GM19351 (cell line): ENCODE results near the gene XRCC6.
"Not testable (repeated sequence)": the region's sequence is repeated elsewhere in the genome, so short reads cannot be mapped to it uniquely, and the experiment has no call there.

Experiments used
- ATAC-seq: cut with Tn5 transposase; IDR thresholded peaks from one replicate; pipeline ENCODE4 v1.9.1; 2021; ENCODE audit warnings: mild to moderate bottlenecking, moderate library complexity; ENCODE audit not compliant: unreplicated experiment

Gene XRCC6

DNA sequence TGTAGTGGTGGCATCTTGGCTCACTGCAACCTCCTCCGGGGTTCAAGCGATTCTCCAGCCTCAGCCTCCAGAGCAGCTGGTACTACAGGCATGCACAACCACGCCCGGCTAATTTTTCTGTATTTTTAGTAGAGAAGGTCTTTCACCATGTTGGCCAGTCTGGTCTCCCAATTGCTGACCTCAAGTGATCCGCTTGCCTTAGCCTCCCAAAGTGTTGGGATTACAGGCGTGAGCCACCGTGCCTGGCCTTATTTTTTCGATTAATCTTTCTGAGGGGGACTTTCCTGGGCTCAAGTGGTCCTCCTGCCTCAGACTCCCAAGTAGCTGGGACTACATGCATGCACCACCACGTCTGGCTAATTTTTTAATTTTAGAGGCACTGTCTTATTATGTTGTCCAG, 62.0 kb downstream of the XRCC6 start:
- ATAC-seq: no peak

DNA sequence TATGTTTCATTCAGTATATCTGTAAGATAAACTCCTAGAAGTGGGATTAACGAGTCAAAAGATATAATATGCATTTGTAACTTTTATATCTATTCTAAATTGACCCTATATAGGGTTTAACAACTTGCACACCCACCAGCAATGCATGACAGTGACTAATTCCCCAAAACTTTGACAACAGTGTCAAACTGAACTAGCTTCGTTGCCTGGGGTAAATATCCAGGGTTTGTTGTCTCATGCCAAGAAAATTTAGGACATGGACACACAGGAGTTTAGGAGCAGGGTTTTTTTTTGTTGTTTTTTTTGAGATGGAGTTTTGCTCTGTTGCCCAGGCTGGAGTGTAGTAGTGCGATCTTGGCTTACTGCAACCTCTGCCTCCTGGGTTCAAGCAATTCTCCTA, 62.5 kb downstream of the XRCC6 start:
- ATAC-seq: no peak

DNA sequence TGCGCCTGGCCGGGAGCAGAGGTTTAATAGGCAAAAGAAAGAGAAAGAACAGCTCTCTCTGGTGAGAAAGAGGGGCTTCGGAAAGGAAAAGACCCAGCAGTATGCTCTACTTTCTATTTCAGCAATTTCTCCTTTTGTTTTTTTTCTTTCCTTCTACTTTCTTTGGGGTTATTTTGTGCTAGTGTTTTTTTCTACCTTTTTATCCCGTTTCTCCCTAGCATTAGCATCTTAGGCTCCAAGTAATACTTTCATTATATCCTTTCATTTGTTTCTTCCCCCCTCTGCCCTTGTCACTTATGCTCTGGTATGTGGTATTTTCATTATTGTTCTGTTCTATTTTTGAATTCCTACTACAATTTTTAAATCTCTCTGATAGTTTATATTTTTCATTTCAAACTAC, 63.1 kb downstream of the XRCC6 start:
- ATAC-seq: no peak

DNA sequence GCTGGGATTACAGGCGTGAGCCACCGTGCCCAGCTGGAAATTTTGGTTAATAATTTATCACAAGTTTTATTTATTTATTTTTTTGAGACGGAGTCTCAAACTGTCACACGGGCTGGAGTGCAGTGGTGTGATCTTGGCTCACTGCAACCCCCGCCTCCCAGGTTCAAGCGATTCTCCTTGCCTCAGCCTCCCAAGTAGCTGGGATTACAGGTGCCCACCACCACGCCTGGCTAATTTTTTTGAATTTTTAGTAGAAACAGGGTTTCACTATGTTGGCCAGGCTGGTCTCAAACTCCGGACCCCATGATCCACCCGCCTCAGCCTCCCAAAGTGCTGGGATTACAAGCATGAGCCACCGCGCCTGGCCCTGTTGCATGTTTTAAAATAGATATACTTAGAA, 65.8 kb downstream of the XRCC6 start:
- not testable (repeated sequence) for ATAC-seq

DNA sequence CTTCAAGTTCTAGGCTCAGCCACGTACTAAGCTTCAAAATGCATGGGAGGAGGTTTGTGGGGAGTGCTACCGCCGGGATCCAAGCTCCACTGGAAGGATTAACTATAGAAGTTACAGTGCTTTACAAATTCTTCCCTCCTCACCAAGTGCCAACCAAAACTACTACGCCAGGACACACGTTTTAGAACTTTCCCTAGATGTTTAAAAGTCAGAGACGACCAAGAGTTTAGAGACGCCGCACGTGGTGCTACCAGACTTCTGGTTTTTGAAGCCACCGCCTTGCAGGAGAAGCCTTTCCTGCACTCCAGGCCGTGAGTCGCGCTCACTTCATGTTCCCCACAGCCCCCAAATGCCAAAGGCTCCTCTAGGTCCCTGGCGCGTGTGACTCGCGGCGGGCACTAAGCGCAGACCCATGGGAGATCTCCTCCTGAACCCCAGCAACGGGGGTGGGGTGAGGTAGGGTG, 66.8 kb downstream of the XRCC6 start:
- ATAC-seq: no peak

DNA sequence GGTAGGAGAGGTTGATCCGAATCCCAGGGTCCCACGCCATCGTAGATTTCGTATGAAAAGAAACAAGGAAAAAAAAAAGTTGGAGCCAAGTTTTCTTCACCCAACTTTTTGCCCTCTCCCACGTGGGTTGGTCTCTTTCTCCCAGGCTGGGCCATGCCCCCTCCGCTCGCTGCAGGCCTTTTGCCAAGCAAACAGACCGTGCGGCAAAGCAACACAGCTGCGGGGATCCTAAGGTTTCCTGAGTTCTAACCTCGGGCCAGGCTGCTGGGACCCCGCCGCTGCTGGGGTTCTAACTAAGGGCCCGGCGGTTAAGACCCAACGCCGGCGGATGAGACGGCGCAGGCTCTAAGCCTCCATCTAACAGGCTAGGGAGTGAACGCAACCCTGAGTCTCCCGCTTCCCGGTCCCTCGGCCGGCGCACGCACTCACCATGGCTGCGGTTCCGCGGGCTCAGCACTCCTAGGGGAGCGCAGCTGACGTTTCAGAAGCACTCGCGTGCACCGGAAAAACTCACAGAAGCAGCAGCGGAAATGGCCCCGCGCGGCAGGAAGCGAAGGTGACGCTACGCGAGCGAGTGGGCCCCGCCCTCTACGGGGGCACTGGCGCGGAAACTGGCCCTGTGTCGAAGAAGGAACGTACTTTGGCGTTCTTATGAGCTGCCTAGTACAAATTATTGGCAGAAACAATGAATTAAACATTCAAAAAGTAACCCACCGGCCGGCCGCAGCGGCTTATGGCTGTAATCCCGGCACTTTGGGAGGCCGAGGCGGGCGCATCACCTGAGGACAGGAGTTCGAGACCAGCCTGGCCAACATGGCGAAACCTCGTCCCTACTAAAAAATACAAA, 67.5 kb downstream of the XRCC6 start, which contains the start of gene SNU13:
Gene SNU13 (minus strand): TSS at position 503 of the 847 bp plus-strand sequence. CDS start 71 bp downstream, at position 432.
- ATAC-seq: peak; percentile 77

DNA sequence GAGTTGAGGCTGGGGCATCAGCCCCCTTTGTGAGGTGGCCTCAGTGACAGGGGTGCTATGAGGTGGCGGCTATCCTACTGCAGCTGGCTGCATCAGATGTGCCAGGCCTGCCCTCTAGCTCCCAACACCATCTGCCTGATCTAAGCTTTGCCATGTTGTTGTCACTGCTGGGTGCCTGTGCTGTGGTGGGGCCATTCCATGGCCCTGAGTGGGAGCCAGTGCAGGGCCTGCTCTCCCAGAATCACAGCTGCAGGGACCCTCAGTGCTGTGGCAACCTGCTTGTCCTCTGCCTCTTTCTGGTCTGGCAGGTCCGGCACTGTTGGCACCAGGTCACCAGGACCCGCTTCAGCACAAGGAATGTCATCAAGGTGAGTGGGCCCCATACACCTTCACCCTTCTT, 69.4 kb downstream of the XRCC6 start:
- ATAC-seq: no peak

DNA sequence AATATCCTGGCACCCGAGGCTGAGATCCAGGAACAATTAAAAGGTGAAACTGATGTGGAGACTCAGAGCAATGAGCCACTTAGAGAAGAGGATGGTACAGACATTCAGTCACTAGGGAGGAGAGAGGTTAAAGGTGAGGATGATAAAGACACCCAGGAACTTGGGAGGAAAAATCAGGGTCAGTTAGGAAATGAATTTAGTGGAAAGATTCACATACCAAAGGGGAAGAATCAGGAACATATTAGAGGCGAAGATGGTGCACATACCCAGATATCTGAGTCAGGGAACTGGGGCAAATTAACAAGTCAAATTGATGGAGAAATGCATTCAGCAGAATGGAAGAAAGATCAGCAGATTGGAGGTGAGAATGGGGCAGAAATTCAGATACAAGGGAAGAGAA, 74.1 kb downstream of the XRCC6 start:
- no peak for ATAC-seq

DNA sequence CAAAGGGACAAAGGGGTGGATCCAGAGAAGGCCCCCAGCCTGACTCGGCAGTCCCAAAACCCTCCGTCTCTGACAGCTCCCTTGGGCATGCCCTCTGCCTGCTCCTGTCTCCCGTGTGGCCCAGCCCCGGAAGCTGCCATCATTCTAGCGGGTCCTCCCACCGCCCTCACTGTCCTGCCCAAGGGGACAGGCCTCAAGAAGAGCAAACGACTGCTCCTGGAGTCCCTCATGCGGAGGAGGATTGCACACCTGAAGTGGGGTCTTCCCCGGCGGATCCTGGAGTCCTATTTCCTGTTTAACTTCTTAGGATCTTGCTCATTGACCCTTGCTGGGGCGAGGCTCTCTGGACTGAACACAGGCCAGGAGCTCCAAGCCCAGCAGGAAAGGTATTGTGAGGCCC, 75.6 kb downstream of the XRCC6 start:
- no peak for ATAC-seq

DNA sequence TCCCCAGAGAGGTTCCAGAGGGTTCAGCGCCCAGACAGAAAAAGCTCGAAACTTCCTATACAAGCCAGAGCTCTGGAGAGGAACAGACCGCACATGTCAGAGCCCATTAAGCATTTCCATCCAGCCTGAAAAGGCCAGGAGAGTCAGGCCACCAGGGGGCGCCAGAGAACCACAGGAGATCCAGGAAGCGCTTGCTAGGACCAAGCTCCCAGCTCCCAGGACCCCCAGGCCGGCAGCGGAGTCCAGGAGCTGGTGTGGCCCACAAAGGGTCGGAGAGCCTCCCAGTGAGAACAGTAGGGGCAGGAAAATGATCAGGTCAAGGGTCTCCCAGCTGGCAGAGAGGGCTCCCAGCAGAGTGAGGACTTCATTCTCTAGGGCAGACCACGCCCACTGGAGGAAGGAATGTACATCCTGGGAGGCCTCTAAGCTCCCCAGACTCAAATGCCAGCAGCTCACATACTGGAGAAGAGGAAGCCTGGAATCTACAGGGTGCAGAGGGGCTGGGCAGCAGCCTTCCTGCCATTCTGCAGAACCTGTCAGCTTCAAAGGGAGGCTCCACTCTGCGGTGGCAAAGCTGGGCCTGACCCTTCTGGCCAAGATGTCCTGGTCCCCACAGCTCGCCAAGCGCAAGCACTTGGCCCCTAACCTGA, 76.2 kb downstream of the XRCC6 start:
- no peak for ATAC-seq

DNA sequence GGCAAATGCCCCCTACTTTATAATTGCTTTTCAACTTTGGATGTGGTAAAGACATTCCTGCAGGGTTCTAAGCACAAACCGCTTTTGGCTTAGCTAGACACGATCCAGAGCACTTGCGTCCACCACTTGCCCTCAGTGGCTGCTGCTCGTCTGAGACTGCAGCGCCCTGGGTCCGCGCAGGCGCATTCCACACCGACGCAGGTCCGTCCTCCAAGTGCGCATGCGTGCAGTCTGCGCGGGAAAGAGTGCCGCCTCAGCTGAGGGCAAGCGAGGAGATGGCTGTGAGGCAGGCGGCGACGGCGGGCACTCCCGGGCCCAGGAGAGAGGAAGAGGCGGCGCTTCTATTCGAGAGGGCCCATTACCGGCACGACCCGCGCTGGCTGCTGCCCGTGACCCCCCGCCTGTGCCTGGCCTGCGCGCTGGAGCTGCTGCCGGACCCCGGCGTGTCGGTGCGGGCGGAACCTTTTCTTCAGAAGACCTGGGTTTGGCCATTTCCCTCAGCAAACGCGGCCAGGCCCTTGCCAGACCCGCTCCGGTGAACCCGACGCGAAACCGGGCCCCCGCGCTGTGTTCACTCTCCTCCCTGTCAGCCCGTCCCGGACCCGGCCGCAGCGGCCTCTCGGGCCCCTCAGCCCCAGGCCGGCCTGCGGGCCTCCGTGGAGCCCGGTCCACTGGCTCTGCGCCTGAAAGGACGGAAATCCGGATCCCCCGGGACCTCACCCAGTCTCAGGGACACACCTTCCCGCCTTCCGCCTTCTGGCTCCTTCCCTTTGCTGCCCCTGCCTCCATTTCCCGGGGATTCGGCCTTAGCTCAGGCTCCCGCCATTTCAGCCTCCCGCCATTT, 78.4 kb downstream of the XRCC6 start, which contains the start of gene MEI1:
Gene MEI1 (plus strand): TSS at position 240 of the 844 bp plus-strand sequence. CDS start 36 bp downstream, at position 276.
- no peak for ATAC-seq

DNA sequence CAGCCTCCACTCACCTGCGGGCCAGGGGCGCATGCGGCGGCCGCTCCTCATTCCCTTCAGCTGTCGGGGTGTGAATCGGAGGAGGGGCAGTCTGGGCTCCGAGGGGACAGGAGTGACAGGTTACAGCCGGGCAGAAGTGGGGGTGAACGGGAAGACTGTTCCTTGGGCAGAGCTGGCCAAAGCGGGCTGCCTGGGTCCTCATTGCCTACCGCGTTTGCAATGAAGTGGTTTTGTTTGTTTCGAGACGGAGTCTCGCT, 78.9 kb downstream of the XRCC6 start:
- no peak for ATAC-seq

DNA sequence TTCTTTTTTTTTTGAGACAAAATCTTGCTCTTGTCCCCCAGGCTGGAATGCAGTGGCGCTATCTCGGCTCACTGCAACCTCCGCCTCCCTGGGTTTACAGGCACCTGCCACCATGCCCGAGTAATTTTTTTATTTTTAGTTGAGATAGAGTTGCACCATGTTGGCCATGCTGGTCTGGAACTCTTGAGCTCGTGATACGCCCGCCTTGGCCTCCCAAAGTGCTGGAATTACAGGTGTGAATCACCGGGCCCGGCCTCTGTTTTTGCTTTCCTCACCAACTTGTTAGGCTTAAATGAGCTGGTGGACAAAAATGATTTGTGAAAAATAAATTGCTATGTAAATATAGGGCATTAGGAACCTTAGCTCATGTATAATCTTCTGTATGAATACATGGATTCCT, 81.7 kb downstream of the XRCC6 start:
- ATAC-seq: no peak

DNA sequence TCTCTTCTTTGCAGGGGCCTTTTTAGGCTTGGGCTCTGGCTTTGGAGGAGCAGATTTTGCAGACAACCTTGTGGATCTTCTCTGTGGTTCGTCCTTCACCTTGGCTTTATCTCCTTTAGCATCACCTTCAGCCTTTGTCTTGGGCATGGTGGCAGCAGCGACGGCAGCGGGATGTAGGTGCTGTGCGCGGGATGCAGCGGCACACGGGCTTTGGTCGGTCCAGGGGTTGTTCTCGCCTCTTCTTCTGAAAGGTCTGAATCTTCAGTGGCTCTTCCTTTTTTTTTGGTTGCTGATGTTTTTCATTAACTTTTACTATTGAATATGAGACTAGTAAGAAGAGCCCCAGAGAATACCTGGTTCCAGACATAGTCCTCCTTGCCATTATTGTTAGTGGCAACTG, 88.2 kb downstream of the XRCC6 start:
- no peak for ATAC-seq

DNA sequence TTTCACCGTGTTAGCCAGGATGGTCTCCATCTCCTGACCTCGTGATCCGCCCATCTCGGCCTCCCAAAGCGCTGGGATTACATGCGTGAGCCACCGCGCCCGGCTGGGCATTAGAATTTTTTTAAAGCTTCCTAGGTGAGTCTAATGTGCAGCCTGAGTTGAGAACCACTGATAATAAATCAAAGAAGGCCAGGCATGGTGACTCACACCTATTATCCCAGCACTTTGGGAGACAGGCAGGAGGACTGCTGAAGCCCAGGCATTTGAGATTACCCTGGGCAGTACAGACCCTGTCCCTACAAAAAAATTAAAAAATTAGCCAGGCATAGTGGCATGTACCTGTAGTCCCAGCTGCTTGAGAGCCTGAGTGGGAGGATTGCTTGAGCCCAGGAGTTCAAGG, 91.9 kb downstream of the XRCC6 start:
- no peak for ATAC-seq
